HG03159 (cell line): Measurements from ENCODE around the gene LAG3.

Experiments used
- ATAC-seq: cut with Tn5 transposase; IDR thresholded peaks from one replicate; pipeline ENCODE4 v1.9.1; 2021; ENCODE audit warnings: mild to moderate bottlenecking, moderate library complexity; ENCODE audit not compliant: unreplicated experiment

LAG3 gene

GRCh38 chr12:6787309-6787708, 15.0 kb downstream of the LAG3 start:
- ATAC-seq = no peak

DNA sequence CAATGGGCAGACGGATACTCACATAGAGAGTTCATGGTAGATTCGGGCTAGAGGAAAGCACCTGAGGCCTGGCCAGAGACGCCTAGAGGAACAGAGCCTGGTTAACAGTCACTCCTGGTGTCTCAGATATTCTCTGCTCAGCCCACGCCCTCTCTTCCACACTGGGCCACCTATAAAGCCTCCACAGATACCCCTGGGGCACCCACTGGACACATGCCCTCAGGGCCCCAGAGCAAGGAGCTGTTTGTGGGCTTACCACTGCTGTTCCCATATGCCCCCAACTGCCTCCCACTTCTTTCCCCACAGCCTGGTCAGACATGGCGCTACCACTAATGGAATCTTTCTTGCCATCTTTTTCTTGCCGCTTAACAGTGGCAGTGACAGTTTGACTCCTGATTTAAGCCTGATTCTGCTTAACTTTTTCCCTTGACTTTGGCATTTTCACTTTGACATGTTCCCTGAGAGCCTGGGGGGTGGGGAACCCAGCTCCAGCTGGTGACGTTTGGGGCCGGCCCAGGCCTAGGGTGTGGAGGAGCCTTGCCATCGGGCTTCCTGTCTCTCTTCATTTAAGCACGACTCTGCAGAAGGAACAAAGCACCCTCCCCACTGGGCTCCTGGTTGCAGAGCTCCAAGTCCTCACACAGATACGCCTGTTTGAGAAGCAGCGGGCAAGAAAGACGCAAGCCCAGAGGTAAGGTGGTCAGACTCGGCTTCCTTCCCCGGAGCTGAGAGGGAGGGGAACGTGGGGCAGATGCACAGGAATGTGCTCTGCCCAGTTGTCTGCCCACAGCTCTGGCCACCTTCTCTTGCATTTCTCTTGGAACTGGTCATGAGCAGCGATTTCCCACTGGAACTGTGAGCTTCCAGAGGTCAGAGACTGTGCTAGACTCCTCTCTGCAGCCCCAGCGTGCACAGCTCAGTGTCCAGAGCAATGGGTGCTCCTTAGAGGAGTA, 16.9 kb downstream of the LAG3 start, which contains the start of gene CD4:
TSS of gene CD4 (plus strand) at position 557 of the 953 bp plus-strand sequence. CDS start 10,611 bp downstream, outside the sequence.
- ATAC-seq = no peak

DNA sequence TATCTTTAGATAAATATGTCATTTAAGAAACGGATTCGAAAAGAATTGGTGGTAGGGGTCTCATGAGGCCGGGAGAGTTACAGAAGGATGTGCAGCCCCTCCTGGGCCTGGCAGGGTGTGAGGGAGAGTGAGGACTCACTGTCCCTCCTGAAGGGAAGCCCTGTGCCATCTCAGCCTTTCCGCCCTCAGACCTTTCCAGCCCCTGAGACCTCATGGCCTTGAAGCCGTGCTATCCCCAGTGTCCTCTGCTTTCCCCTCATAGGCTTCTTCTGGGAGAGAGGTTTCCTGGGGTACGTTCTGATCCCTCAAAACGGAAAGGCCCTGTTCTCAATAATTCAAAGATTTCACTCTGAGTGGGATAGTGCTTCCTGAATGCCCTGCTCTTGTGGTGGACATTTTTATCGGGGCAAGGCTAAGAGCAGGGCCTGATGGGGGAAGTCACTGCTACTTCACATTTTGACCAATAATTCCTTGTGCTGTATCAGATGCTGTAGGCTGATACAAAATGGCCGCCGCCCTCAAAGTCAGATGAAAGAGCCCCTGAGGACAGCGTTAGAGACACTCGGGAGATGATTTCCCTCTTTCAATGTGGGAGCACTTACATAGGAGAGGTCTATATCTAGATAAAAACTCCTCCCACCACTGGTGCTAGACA, 18.3 kb downstream of the LAG3 start:
- no peak for ATAC-seq

DNA sequence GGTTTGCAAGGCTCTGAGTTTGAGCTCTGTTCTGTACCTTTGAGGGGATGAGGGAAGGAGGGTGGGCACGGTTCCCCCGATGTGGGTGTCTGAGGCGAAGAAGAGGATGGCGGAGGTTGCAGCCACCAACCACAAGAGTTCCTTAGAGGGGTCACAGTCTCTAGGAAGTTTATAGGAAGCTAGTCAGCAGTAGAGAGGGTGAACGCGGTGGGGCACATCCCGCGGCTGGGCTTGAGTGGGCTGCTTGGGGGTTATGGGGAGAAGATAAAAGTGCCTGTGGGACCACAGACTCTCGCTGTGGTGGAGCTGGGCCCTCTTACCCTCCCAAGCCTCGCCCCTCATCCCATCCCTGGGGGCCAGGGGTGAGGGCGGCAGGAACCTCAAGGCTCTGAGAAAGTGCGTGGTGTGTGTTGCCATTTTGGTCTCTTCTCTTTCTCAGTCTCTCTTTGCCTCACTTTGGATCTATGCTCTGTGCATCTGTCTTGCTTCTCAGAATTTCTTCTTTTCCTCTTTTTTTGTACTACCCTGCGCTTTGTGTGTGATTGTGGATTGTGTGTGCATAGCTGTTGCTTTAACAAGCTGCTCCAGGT, 19.7 kb downstream of the LAG3 start:
- no peak for ATAC-seq

GRCh38 chr12:6792522-6793201, 20.3 kb downstream of the LAG3 start:
- no peak for ATAC-seq

DNA sequence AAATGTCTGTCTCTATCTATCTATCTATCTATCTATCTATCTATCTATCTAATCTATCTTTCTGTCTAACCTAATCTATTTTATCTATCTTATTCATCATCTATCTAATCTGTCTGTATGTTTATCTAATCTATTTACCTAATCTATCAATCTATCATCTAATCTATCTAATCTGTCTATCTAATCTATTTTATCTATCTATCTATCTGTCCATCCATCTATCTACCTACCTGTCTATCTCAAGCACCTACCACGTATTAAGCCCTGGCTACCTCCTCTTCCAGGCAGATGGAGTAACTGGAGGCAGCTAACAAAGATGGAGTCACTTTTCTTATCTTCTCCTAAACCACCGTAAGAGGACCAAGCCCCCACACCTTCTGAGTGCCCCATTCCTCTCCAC, 22.8 kb downstream of the LAG3 start:
- no peak for ATAC-seq

GRCh38 chr12:6796576-6796975, 24.3 kb downstream of the LAG3 start:
- ATAC-seq = no peak

GRCh38 chr12:6799147-6799546, 26.8 kb downstream of the LAG3 start:
- no peak for ATAC-seq

- ATAC-seq = no peak
These were observed 34.9 kb downstream of the LAG3 start for GRCh38 chr12:6807170-6807569.

GRCh38 chr12:6809056-6809455, 36.7 kb downstream of the LAG3 start:
- no peak for ATAC-seq

DNA sequence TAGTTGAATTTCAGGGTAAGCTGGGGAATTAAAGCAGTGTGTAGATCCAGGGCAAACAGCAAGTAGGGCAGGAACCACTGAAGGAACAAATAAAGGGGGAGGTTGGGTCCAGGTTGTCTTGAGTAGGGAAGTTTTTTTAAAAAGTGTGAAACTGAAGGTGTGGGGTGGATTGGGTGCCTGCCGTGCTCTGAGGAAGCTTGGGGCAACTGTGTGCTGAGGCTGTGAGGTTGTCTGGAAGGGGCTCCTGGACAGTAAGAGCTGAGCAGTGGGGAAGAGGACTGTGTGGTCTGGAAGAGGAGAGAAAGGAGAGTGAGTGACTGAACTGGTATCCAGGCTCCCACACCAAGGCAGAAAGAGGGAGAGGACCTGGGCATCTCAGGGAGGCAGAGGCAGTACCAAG, 38.4 kb downstream of the LAG3 start:
- no peak for ATAC-seq

DNA sequence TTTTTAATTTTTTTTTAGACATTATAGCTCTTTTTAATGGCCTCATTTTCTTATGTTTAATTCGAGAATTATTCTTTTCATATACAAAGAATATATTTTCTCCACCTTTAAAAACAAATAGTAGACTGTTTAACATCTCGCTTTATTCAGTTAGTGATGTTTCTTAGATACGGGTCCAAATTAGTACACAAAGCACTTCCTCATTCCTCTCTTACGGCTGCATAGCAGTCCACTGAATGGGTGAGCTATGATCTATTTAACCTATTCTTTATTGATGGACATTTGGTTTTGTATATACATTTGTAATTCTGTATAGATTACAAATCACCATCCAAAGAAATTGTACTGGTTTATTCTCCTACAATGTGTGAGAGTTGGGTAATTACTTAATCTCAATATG, 41.0 kb downstream of the LAG3 start:
- ATAC-seq = no peak

DNA sequence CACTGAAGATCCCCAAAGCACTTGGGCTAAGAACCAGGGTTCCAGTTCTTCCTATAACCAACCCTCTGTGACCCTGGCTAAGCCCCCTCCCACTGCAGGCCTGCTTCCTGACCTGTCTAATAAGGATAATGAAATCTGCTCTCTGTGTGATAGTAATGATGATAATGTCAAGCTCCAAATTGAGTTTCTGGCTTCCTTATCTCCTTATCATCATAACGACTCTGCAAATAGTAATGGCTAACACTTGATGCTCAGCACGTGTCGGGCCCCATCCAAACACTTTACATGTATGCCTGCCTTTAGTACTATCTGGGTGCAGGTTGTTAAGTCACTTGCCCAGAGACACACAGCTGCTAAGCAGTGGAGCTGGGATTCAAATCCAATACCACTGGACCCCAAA, 44.3 kb downstream of the LAG3 start:
- ATAC-seq = no peak

DNA sequence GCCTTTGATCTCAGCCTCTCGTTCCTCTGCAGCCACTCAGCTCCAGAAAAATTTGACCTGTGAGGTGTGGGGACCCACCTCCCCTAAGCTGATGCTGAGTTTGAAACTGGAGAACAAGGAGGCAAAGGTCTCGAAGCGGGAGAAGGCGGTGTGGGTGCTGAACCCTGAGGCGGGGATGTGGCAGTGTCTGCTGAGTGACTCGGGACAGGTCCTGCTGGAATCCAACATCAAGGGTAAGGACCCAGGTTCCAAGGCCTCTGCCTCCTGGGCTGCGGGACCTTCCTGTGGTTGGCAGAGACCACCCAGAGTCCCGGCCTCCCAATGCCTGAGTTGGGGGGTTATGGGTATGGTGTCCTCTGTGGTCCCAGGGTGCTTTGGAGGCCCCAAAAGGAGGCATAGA, 44.8 kb downstream of the LAG3 start:
- ATAC-seq = no peak

- no peak for ATAC-seq
These were observed 45.4 kb downstream of the LAG3 start for GRCh38 chr12:6817662-6818157.

DNA sequence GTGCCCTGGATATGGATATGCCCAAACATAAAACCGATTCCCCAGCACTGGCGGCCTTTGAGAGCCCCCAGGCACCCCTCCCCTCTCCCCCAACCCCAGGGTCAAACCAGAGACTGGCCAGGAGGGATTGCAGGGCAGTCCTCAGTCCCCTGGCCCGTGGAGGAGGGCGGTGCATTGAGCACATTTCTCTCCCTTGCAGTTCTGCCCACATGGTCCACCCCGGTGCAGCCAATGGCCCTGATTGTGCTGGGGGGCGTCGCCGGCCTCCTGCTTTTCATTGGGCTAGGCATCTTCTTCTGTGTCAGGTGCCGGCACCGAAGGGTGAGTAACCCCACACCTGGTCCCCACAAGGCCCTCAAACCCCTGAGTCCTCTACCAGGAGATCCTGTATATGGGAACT, 45.9 kb downstream of the LAG3 start:
- ATAC-seq = no peak

- no peak for ATAC-seq
These were observed 46.3 kb downstream of the LAG3 start for GRCh38 chr12:6818645-6819044.

GRCh38 chr12:6819106-6820030, 47.0 kb downstream of the LAG3 start:
- ATAC-seq = no peak

DNA sequence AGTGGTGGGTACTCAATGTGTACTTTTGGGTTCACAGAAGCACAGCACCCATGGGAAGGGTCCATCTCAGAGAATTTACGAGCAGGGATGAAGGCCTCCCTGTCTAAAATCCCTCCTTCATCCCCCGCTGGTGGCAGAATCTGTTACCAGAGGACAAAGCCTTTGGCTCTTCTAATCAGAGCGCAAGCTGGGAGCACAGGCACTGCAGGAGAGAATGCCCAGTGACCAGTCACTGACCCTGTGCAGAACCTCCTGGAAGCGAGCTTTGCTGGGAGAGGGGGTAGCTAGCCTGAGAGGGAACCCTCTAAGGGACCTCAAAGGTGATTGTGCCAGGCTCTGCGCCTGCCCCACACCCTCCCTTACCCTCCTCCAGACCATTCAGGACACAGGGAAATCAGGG, 47.8 kb downstream of the LAG3 start:
- no peak for ATAC-seq
